Measurements from ENCODE around the gene MRPL2.

MRPL2 gene

DNA sequence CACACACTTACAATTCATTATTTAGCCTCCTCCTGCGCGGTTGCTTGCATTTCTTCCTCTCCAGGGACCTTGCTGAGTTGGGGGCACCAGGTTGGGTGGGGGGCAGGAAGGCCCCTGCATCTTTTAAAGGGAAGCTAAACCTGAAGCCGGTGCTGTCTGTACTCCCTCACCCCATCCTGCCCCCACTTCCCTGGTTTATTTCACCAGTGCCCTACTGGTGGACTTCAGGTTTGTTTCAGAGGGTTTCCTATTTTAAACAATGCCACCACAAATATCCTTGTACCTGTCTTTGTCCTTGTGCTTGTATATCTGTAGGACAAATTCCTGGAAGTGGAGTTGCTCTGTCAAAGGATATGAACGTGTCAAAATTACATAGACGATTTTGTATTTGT is 37.9 kb upstream of the MRPL2 start:
- DNase-seq (ENCODE audit: low read depth), result no peak
- TF ChIP-seq CTCF (IDR thresholded peaks at IDR 0.05; ENCODE audit: insufficient read depth, low read depth, low read length, missing control alignments), result no peak
- H3K4me3 ChIP-seq (ENCODE audit: low read depth, low read length), result no peak overlapping the region

DNA sequence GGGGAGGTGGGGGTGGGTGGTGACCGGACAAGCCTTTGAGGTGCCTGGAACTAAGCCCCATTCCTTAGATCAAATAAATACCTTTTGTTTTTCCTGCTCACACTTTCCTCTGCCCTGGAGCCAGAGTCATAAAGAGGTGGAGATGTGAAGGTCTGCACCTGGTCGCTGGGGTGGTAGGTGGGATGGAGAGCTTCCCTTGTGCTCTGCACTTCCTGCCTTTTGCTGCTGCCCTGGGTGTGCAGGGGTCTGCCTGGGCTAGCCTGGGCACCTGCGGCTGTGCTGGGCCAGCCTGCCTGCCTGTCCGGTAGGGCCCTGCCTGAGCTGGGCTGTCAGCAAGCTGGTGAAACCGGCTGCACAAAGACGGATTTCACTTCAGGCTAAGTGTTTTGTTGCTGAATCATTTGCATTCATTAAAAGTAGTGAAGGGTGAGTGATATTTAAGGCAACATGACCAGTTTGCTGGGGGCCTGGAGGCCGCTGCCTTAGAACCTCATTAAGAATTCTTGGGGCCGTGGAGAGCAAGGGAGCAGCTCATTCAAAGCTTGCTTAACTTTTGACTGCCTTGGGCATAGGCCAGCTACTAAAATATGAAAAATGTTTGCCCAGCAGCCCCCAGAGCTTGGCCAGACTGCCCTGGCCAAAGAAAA is 37.3 kb upstream of the MRPL2 start:
- no peak for DNase-seq (ENCODE audit: low read depth)
- H3K4me3 ChIP-seq (ENCODE audit: low read depth, low read length), result no peak overlapping the region
- no peak for TF ChIP-seq CTCF (IDR thresholded peaks at IDR 0.05; ENCODE audit: insufficient read depth, low read depth, low read length, missing control alignments)

DNA sequence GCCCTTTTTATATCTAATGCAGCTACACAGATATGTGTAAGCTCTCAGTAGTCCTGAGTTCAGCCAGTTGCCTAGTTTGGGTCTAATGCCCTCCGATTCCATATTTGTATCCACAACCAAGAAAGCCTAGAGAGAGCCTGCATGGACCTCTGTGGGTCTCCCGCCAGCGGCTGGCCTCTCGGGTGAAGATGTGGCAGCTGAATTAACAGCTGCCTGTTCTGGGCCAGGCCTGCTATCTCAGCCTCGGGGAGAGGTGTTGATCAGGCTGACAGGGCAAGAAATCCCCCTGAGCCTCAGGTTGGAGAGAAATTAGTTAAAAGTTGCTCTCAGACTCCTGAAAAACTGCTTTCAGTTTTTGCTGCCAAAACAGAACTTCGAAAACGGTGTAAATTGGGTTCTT is 36.7 kb upstream of the MRPL2 start:
- no peak for TF ChIP-seq CTCF (IDR thresholded peaks at IDR 0.05; ENCODE audit: insufficient read depth, low read depth, low read length, missing control alignments)
- no peak overlapping the region; the same call in 1 of the 2 replicates for H3K4me3 ChIP-seq (ENCODE audit: low read depth, low read length)
- peak; percentile 31 for DNase-seq (ENCODE audit: low read depth)

- H3K4me3 ChIP-seq (ENCODE audit: low read depth, low read length), result no peak overlapping the region
- TF ChIP-seq CTCF (IDR thresholded peaks at IDR 0.05; ENCODE audit: insufficient read depth, low read depth, low read length, missing control alignments), result no peak
- DNase-seq (ENCODE audit: low read depth), result no peak
Measured at GRCh38 chr6:43093436-43094289, 34.4 kb upstream of the MRPL2 start.

GRCh38 chr6:43092635-43093034 is 33.4 kb upstream of the MRPL2 start:
- no peak for DNase-seq (ENCODE audit: low read depth)
- no peak for TF ChIP-seq CTCF (IDR thresholded peaks at IDR 0.05; ENCODE audit: insufficient read depth, low read depth, low read length, missing control alignments)

GRCh38 chr6:43091436-43091991 is 32.3 kb upstream of the MRPL2 start:
- TF ChIP-seq CTCF (IDR thresholded peaks at IDR 0.05; ENCODE audit: insufficient read depth, low read depth, low read length, missing control alignments), result no peak
- DNase-seq (ENCODE audit: low read depth), result no peak
- H3K4me3 ChIP-seq (ENCODE audit: low read depth, low read length), result no peak overlapping the region

More at GRCh38 chr6:43092635-43093034, 33.4 kb upstream of the MRPL2 start:
- no peak overlapping the region for H3K4me3 ChIP-seq (ENCODE audit: low read depth, low read length)
